ENCODE data around the gene SH3BP2.

Gene SH3BP2

GRCh38 chr4:2791518-2792395 lies 1.1 kb upstream of the SH3BP2 start:
- DNase-seq: no peak

GRCh38 chr4:2792396-2792710 lies 532 bp upstream of the SH3BP2 start:
- DNase-seq: no peak

GRCh38 chr4:2793586-2794485 lies 951 bp downstream of the SH3BP2 start:
- DNase-seq: peak; percentile 62

GRCh38 chr4:2794486-2795299 lies 1.8 kb downstream of the SH3BP2 start:
- no peak for DNase-seq

- DNase-seq: no peak
These were observed 2.5 kb downstream of the SH3BP2 start for GRCh38 chr4:2795300-2795892.

GRCh38 chr4:2795893-2796848 lies 3.3 kb downstream of the SH3BP2 start:
- DNase-seq: no peak

GRCh38 chr4:2796849-2797544 lies 4.1 kb downstream of the SH3BP2 start:
- DNase-seq: no peak

GRCh38 chr4:2797545-2798305 lies 4.8 kb downstream of the SH3BP2 start:
- no peak for DNase-seq

- no peak for DNase-seq
These were observed 5.7 kb downstream of the SH3BP2 start for GRCh38 chr4:2798399-2799223.

GRCh38 chr4:2799224-2799911 lies 6.5 kb downstream of the SH3BP2 start:
- no peak for DNase-seq

GRCh38 chr4:2799971-2800690 lies 7.2 kb downstream of the SH3BP2 start:
- no peak for DNase-seq

GRCh38 chr4:2800691-2801596 lies 8.1 kb downstream of the SH3BP2 start:
- no peak for DNase-seq

- no peak for DNase-seq
These were observed 10.0 kb downstream of the SH3BP2 start for GRCh38 chr4:2802618-2803531.

GRCh38 chr4:2803624-2804448 lies 11.0 kb downstream of the SH3BP2 start:
- DNase-seq: no peak
